ENCODE measurements around the gene GRAMD1C.

The GRAMD1C gene

GRCh38 chr3:113867506-113867905 is 28.9 kb downstream of the GRAMD1C start:
- Histone ChIP-seq H2AFZ (ENCODE audit: low read length) (no peak overlapping the region), H3F3A (ENCODE audit: insufficient read depth, low read length) (no peaks in the 10 kb centered on the region), H3K79me2 (ENCODE audit: low read length) (no peaks in the 10 kb centered on the region), H3K9ac (ENCODE audit: low read length) (no peak overlapping the region), H3K4me1 (ENCODE audit: low read length) (no peaks in the 10 kb centered on the region), H3K36me3 (replicated peaks; ENCODE audit: insufficient read depth, low read length) (no peaks in the 10 kb centered on the region), H3K27me3 (replicated peaks; ENCODE audit: insufficient read depth, low read length) (no peaks in the 10 kb centered on the region), H3K27ac (ENCODE audit: low read length) (no peak overlapping the region), H3K9me3 (replicated peaks; ENCODE audit: insufficient read depth, low read length) (no peaks in the 10 kb centered on the region), H3K4me3 (ENCODE audit: low read length) (no peak overlapping the region), H4K20me1 (ENCODE audit: insufficient read depth, low read length) (no peaks in the 10 kb centered on the region), H3K9me2 (replicated peaks; ENCODE audit: insufficient read depth, low read length) (no peaks in the 10 kb centered on the region), H3K4me2 (ENCODE audit: low read depth, low read length) (no peak overlapping the region)
- TF ChIP-seq EZH2 (optimal IDR thresholded peaks at IDR 0.05; ENCODE audit: low read depth, low read length) (no peak), EZH2phosphoT487 (IDR thresholded peaks at IDR 0.05; ENCODE audit: low read length) (no peak)
- TF ChIP-seq, protein P1, sequence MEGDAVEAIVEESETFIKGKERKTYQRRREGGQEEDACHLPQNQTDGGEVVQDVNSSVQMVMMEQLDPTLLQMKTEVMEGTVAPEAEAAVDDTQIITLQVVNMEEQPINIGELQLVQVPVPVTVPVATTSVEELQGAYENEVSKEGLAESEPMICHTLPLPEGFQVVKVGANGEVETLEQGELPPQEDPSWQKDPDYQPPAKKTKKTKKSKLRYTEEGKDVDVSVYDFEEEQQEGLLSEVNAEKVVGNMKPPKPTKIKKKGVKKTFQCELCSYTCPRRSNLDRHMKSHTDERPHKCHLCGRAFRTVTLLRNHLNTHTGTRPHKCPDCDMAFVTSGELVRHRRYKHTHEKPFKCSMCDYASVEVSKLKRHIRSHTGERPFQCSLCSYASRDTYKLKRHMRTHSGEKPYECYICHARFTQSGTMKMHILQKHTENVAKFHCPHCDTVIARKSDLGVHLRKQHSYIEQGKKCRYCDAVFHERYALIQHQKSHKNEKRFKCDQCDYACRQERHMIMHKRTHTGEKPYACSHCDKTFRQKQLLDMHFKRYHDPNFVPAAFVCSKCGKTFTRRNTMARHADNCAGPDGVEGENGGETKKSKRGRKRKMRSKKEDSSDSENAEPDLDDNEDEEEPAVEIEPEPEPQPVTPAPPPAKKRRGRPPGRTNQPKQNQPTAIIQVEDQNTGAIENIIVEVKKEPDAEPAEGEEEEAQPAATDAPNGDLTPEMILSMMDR (IDR thresholded peaks at IDR 0.05; ENCODE audit: low read length), result no peak
- DNase-seq, result no peak

- no peak overlapping the region for H3K9ac ChIP-seq (ENCODE audit: low read length)
- no peaks in the 10 kb centered on the region for H3K79me2 ChIP-seq (ENCODE audit: low read length)
- H3K4me2 ChIP-seq (ENCODE audit: low read depth, low read length), result no peak overlapping the region
- TF ChIP-seq EZH2phosphoT487 (IDR thresholded peaks at IDR 0.05; ENCODE audit: low read length) (no peak), EZH2 (optimal IDR thresholded peaks at IDR 0.05; ENCODE audit: low read depth, low read length) (no peak)
- TF ChIP-seq, protein P1 (IDR thresholded peaks at IDR 0.05; ENCODE audit: low read length), result no peak
- H3K4me1 ChIP-seq (ENCODE audit: low read length), result no peaks in the 10 kb centered on the region
- no peak overlapping the region for H3K4me3 ChIP-seq (ENCODE audit: low read length)
- no peaks in the 10 kb centered on the region for H3F3A ChIP-seq (ENCODE audit: insufficient read depth, low read length)
- DNase-seq, result no peak
- no peaks in the 10 kb centered on the region for H4K20me1 ChIP-seq (ENCODE audit: insufficient read depth, low read length)
- no peak overlapping the region for H2AFZ ChIP-seq (ENCODE audit: low read length)
- no peaks in the 10 kb centered on the region for H3K36me3 ChIP-seq (replicated peaks; ENCODE audit: insufficient read depth, low read length)
- H3K27me3 ChIP-seq (replicated peaks; ENCODE audit: insufficient read depth, low read length), result no peaks in the 10 kb centered on the region
- H3K9me2 ChIP-seq (replicated peaks; ENCODE audit: insufficient read depth, low read length), result no peaks in the 10 kb centered on the region
- H3K27ac ChIP-seq (ENCODE audit: low read length), result no peak overlapping the region
- no peaks in the 10 kb centered on the region for H3K9me3 ChIP-seq (replicated peaks; ENCODE audit: insufficient read depth, low read length)
Measured at GRCh38 chr3:113873293-113873692, 34.7 kb downstream of the GRAMD1C start.

DNA sequence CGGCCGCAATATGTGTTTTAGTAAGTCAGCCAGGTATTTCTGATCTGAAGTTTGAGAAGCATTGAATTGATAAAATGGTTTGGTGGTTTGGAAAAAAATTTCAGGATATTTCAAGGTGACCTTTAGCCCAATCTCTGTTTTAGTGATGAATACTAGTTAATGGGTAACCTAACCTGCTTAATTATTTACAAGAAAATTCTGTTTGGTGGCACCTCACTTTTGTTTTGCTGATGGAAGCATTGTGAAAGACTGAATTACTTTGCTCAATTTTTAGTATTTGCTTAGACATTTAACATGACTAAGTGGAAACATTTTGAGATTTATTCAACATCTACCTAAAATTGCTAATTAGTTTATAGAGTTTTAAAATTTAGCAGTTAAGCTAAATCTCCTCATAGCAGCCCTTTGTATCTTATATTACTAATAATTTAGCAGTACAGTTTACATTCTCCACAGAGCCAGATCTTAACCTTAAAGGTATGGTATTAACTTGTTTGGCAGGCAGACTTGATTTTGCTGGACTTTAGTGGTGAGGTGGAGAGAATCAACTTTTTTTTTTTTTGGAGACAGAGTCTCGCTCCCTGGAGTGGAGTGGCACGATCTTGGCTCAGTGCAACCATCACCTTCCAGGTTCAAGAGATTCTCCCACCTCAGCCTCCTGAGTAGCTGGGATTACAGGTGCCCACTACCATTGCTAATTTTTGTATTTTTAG is 35.4 kb downstream of the GRAMD1C start:
- Histone ChIP-seq H3K36me3 (replicated peaks; ENCODE audit: insufficient read depth, low read length) (no peaks in the 10 kb centered on the region), H3K4me2 (ENCODE audit: low read depth, low read length) (no peak overlapping the region), H3K9ac (ENCODE audit: low read length) (no peak overlapping the region), H3K27me3 (replicated peaks; ENCODE audit: insufficient read depth, low read length) (no peaks in the 10 kb centered on the region), H3K9me2 (replicated peaks; ENCODE audit: insufficient read depth, low read length) (no peaks in the 10 kb centered on the region), H3K4me1 (ENCODE audit: low read length) (no peaks in the 10 kb centered on the region), H3K9me3 (replicated peaks; ENCODE audit: insufficient read depth, low read length) (no peaks in the 10 kb centered on the region), H3K27ac (ENCODE audit: low read length) (no peak overlapping the region), H3K79me2 (ENCODE audit: low read length) (no peaks in the 10 kb centered on the region), H4K20me1 (ENCODE audit: insufficient read depth, low read length) (no peaks in the 10 kb centered on the region), H3F3A (ENCODE audit: insufficient read depth, low read length) (no peaks in the 10 kb centered on the region), H3K4me3 (ENCODE audit: low read length) (no peak overlapping the region), H2AFZ (ENCODE audit: low read length) (no peak overlapping the region)
- DNase-seq, result no peak
- TF ChIP-seq, protein P1 (IDR thresholded peaks at IDR 0.05; ENCODE audit: low read length), result no peak
- TF ChIP-seq EZH2 (optimal IDR thresholded peaks at IDR 0.05; ENCODE audit: low read depth, low read length), result no peak
- no peak for TF ChIP-seq EZH2phosphoT487 (IDR thresholded peaks at IDR 0.05; ENCODE audit: low read length)

All from MM.1S (cell line).